GM18517 (cell line): ENCODE measurements around the gene KRTCAP2.

Experiments
- ATAC-seq: cut with Tn5 transposase; IDR thresholded peaks from one replicate; pipeline ENCODE4 v1.9.1; 2021; ENCODE audit warnings: mild to moderate bottlenecking, moderate library complexity; ENCODE audit not compliant: unreplicated experiment

KRTCAP2 gene

GRCh38 chr1:155184835-155185782, 12.0 kb upstream of the KRTCAP2 start:
- peak; percentile 83 for ATAC-seq

GRCh38 chr1:155184351-155184811, 11.3 kb upstream of the KRTCAP2 start:
- ATAC-seq, result no peak

- ATAC-seq, result no peak
Measured at GRCh38 chr1:155183775-155184221, 10.7 kb upstream of the KRTCAP2 start.

- no peak for ATAC-seq
Measured at GRCh38 chr1:155182052-155182550, 9.0 kb upstream of the KRTCAP2 start.

- no peak for ATAC-seq
Measured at GRCh38 chr1:155181371-155182051, 8.4 kb upstream of the KRTCAP2 start.

GRCh38 chr1:155179112-155180031, 6.3 kb upstream of the KRTCAP2 start:
- ATAC-seq, result no peak

GRCh38 chr1:155178441-155179111, 5.5 kb upstream of the KRTCAP2 start:
- ATAC-seq, result no peak

GRCh38 chr1:155177918-155178281, 4.8 kb upstream of the KRTCAP2 start:
- ATAC-seq, result no peak

GRCh38 chr1:155177192-155177917, 4.3 kb upstream of the KRTCAP2 start:
- ATAC-seq, result no peak

- ATAC-seq, result no peak
Measured at GRCh38 chr1:155176544-155177071, 3.5 kb upstream of the KRTCAP2 start.

- no peak for ATAC-seq
Measured at GRCh38 chr1:155175927-155176371, 2.8 kb upstream of the KRTCAP2 start.

GRCh38 chr1:155175281-155175926, 2.3 kb upstream of the KRTCAP2 start:
- ATAC-seq, result no peak

- ATAC-seq, result no peak
Measured at GRCh38 chr1:155174324-155175280, 1.5 kb upstream of the KRTCAP2 start.

GRCh38 chr1:155173478-155174323, 597 bp upstream of the KRTCAP2 start, which contains the start of gene TRIM46:
TRIM46 (plus strand) TSS chr1:155173849; CDS start chr1:155173967, 118 bp downstream.
- ATAC-seq, result no peak

- peak; percentile 15 for ATAC-seq
Measured at GRCh38 chr1:155171836-155172731, 1.0 kb downstream of the KRTCAP2 start.
